GM12874 (cell line): ENCODE data around the gene CCDC181.

ENCODE experiments used
- CTCF ChIP-seq: IDR thresholded peaks from 2 replicates; pipeline ENCODE4 v1.5.1; 2011; ENCODE audit warnings: low read depth, mild to moderate bottlenecking, control low read depth, low read length, moderate library complexity; ENCODE audit not compliant: insufficient read depth

CCDC181 gene

DNA sequence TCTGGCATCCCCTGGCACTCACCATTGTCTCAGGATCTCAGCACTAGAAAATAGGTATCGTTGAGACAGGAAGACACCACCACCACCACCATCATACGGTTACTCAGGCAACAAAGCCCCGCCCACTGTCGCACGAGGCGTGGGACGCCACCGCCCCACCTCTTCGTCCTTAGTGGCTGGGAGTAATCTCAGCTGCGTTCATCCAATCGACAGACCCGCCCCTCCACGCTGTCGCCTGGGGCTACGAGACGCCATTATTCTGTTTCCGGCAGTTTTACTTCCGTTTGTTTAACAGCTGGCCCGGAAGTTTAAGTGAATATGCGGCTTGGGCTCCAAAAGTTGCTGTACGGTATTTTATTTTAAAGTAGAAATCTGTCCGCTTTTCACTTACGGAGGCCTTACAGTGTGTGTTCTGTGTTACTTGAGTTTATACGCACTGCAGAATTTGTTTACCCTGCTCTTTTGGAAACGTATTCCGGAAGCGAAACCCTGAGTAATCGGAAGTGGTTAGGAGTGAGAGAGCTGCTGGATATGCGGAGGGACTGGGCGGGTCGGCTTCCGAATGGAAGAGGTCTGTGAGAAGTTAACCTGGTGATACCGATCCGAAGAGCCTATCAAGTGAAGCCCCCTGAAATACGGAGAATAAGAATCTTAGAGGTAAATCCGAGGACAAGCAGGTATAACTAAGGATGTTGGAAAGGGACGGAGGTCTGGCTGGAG is 59.4 kb downstream of the CCDC181 start, which contains the start of the genes BLZF1 and NME7:
Gene BLZF1 (plus strand): TSS at position 510 of the 720 bp plus-strand sequence. CDS start 1,328 bp downstream, outside the sequence.
Gene NME7 (minus strand): TSS at position 112 of the 720 bp plus-strand sequence. CDS start 87 bp downstream, at position 25.
- TF ChIP-seq CTCF, result no peak

DNA sequence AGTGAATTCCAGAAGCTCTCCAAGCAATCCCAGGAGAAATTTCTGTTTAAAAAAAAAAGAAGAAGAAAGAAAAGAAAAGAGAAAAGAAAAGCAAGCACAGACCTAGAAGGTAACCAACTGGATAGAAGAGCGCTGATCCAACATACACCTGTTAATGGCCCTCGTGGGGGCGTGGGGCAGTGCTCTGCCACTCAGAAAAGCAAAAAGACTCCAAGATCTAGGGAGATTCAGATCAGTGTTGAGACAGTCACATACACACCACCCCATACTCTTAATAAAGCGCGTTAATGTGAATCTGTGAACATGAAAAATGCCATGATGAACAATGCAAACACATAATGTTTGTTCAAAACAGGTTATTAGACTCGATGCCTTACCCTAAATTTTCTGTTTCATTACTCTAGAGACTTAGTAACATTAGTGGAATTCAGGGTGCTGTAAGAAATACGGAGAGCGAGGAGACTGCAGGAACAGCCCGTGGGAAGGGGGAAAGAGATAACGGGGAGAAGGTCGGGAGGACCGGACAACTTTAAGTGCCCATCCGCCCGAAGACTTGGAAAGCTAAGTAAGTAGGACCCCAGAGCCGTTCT is 60.1 kb downstream of the CCDC181 start:
- no peak for TF ChIP-seq CTCF

DNA sequence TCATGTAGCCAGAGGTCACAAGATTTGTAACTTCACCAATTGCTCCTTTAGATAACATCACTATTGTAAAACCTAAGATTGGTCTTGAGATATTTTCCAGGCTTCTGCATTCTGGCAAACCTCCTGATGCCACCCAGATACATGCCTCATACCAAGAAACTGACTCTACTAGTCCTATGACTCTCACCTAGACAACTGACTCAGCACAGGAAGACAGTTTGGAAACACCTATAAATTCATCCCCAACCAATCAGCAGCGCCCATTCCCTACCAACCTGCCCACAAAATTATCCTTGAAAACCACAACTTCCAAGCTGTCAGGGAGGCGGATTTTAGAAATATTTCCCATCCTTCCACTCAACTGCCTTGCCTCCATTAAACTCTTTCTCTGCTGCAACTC is 62.3 kb downstream of the CCDC181 start:
- TF ChIP-seq CTCF, result no peak

DNA sequence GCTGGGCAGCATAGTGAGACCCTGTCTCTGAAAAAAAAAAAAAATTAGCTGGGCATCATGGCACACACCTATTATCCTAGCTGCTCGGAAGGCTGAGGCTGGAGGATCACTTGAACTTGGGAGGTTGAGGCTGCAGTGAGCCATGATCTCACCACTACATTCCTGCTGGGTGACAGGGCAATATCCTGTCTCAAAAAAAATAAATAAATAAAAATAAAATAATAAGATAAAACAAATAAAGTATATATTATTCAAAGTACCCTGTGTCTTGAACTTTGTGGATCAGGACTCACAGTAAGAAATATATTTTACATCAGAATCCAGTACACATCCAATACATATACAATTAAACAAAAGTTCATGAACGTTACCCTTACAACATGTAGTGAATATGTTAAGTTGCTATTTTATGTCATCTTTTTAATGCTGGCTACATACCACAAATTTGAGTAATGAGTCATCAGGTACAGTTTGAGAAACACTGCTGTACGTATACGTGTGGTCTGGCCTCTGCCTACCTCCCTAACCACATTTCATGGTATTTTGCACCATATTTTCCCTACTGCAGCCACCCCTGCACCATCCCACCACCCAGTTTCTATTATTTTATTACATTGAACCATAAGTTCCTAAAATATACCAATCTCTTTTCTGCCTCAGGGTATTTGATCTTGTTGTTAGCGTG is 64.1 kb downstream of the CCDC181 start:
- no peak for TF ChIP-seq CTCF

- no peak for TF ChIP-seq CTCF
Observed at GRCh38 chr1:169361281-169361680, 66.0 kb downstream of the CCDC181 start.

DNA sequence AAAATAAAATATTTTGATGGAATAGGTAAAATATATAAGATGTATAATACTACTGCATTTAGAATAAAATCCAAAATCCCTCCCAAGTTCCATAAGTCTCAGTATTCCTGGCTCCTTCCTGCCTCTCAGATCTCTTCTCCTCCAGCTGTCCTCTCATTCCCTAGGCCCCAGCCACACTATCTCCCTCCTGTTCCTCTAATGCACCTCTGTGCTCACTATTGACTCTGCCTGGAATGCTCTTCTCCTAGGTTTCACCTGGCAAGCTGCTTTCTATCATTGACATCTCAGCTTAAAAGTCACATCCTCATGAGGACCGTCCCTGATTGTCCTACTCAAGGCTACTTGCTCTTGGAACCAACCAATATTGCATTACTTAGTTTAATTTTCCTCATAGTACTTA is 66.9 kb downstream of the CCDC181 start:
- no peak for TF ChIP-seq CTCF

GRCh38 chr1:169348383-169349036 is 78.8 kb downstream of the CCDC181 start:
- TF ChIP-seq CTCF, result peak; percentile 48; the same call in 1 of the 2 replicates
